HG02571 (cell line): Measurements from ENCODE around the gene CROCC2.

Experiments
- ATAC-seq: cut with Tn5 transposase; IDR thresholded peaks from one replicate; pipeline ENCODE4 v1.9.1; 2021; ENCODE audit warnings: mild to moderate bottlenecking, moderate library complexity; ENCODE audit not compliant: unreplicated experiment

Gene CROCC2

GRCh38 chr2:240906141-240906910, at the start of gene CROCC2:
Gene CROCC2, plus strand, starts transcription at chr2:240906336. Its CDS starts 178 bp downstream, at chr2:240906514.
- ATAC-seq = no peak

GRCh38 chr2:240857039-240858008, 48.8 kb upstream of the CROCC2 start:
- no peak for ATAC-seq

- no peak for ATAC-seq
These were observed 47.8 kb upstream of the CROCC2 start for GRCh38 chr2:240858321-240858720.

GRCh38 chr2:240858871-240859270, 47.3 kb upstream of the CROCC2 start:
- no peak for ATAC-seq

- no peak for ATAC-seq
These were observed 44.6 kb upstream of the CROCC2 start for GRCh38 chr2:240861547-240861946.

GRCh38 chr2:240864475-240864874, 41.7 kb upstream of the CROCC2 start:
- no peak for ATAC-seq

- ATAC-seq = no peak
These were observed 40.7 kb upstream of the CROCC2 start for GRCh38 chr2:240865391-240865790.

- ATAC-seq = no peak
These were observed 37.6 kb upstream of the CROCC2 start, which contains the start of gene AGXT for GRCh38 chr2:240868286-240869108. Gene AGXT, plus strand, starts transcription at chr2:240868824. Its CDS starts 42 bp downstream, at chr2:240868866.

- ATAC-seq = no peak
These were observed 36.8 kb upstream of the CROCC2 start for GRCh38 chr2:240869109-240869955.

GRCh38 chr2:240869956-240870875, 35.9 kb upstream of the CROCC2 start:
- no peak for ATAC-seq

- no peak for ATAC-seq
These were observed 34.8 kb upstream of the CROCC2 start for GRCh38 chr2:240871071-240871958.

- ATAC-seq = no peak
These were observed 33.6 kb upstream of the CROCC2 start for GRCh38 chr2:240872317-240873097.

GRCh38 chr2:240873098-240873788, 32.9 kb upstream of the CROCC2 start:
- no peak for ATAC-seq

GRCh38 chr2:240873805-240874714, 32.1 kb upstream of the CROCC2 start:
- no peak for ATAC-seq

- ATAC-seq = no peak
These were observed 31.4 kb upstream of the CROCC2 start for GRCh38 chr2:240874715-240875227.
